Endothelial cell of umbilical vein (primary cell): Measurements from ENCODE around the gene ASRGL1.

Source experiments
- EZH2 ChIP-seq: IDR thresholded peaks from 2 replicates; pipeline ENCODE4 v1.6.1; 2012; ENCODE audit warnings: borderline replicate concordance, low read depth, mild to moderate bottlenecking, moderate library complexity, low read length, inconsistent platforms; ENCODE audit not compliant: severe bottlenecking
- FOS ChIP-seq: IDR thresholded peaks from 2 replicates; pipeline ENCODE4 v1.6.1; 2011; ENCODE audit warnings: mild to moderate bottlenecking, low read length, moderate library complexity, borderline replicate concordance; ENCODE audit not compliant: insufficient read depth
- GATA2 ChIP-seq: IDR thresholded peaks from 2 replicates; pipeline ENCODE4 v1.7.0; 2011; ENCODE audit warnings: low read depth, mild to moderate bottlenecking, moderate library complexity, mixed read lengths, low read length; ENCODE audit not compliant: insufficient read length, insufficient read depth
- JUN ChIP-seq: IDR thresholded peaks from 2 replicates; pipeline ENCODE4 v1.6.1; 2011; ENCODE audit warnings: borderline replicate concordance, low read depth; ENCODE audit not compliant: insufficient read length, insufficient read depth
- MAX ChIP-seq: IDR thresholded peaks from 2 replicates; pipeline ENCODE4 v1.6.1; 2011; ENCODE audit not compliant: insufficient read depth, insufficient read length
- MYC ChIP-seq: IDR thresholded peaks from one replicate; pipeline ENCODE4 v1.6.1; 2011; ENCODE audit warnings: mild to moderate bottlenecking, low read depth, low read length
- POLR2A ChIP-seq: IDR thresholded peaks from 2 replicates; pipeline ENCODE4 v1.6.1; 2012; ENCODE audit warnings: low read depth, mild to moderate bottlenecking, control low read depth, low read length
- POLR2AphosphoS5 ChIP-seq: IDR thresholded peaks from 2 replicates; pipeline ENCODE4 v1.6.1; 2012; ENCODE audit warnings: low read depth, mild to moderate bottlenecking, control low read depth, low read length, moderate library complexity; ENCODE audit not compliant: insufficient read depth
- TF ChIP-seq, protein P1 (sequence below), 2 donors: IDR thresholded peaks; 1 replicate in 1 of 2; 2 replicates in 1 of 2; pipeline ENCODE4 v1.5.1; 2011; ENCODE audit warnings: low read length in 2 of 2, mild to moderate bottlenecking in 2 of 2, moderate library complexity in 2 of 2, control low read depth in 1 of 2, inconsistent platforms in 1 of 2, low read depth in 1 of 2; ENCODE audit not compliant: insufficient read depth in 1 of 2; ENCODE audit errors: extremely low read depth in 1 of 2

DNA sequence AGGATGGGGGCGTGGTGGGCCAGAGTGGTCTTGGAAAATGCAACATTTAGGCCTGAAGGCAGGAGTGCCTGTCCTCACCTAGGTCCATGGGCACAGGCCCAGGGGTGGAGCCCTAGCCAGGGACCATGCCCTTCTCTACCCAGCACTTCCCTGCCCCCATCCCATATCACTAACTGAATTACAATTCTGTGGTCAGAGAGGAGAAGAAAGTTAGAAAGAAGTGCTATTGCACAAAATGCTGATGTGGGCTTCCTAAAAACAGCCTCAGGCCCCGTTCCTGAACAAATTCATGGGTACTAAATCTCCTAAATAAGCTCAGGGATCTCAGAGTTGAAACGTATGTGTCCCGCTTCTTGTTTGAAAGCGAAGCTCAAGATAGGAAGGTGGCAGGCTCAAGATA is 3.5 kb upstream of the ASRGL1 start:
- TF ChIP-seq, protein P1, sequence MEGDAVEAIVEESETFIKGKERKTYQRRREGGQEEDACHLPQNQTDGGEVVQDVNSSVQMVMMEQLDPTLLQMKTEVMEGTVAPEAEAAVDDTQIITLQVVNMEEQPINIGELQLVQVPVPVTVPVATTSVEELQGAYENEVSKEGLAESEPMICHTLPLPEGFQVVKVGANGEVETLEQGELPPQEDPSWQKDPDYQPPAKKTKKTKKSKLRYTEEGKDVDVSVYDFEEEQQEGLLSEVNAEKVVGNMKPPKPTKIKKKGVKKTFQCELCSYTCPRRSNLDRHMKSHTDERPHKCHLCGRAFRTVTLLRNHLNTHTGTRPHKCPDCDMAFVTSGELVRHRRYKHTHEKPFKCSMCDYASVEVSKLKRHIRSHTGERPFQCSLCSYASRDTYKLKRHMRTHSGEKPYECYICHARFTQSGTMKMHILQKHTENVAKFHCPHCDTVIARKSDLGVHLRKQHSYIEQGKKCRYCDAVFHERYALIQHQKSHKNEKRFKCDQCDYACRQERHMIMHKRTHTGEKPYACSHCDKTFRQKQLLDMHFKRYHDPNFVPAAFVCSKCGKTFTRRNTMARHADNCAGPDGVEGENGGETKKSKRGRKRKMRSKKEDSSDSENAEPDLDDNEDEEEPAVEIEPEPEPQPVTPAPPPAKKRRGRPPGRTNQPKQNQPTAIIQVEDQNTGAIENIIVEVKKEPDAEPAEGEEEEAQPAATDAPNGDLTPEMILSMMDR (IDR thresholded peaks at IDR 0.05; ENCODE audit: extremely low read depth in 1 of 2, insufficient read depth in 1 of 2, low read depth in 1 of 2, low read length in 2 of 2), result no peak
- TF ChIP-seq GATA2, result no peak
- TF ChIP-seq POLR2A, result no peak
- no peak for TF ChIP-seq EZH2
- no peak for TF ChIP-seq MAX
- TF ChIP-seq POLR2AphosphoS5, result no peak
- no peak for TF ChIP-seq MYC
- TF ChIP-seq JUN, result no peak
- TF ChIP-seq FOS, result no peak
